M059J (cell line): ENCODE results near the gene IGSF23. TPM values are rescaled to one million over a fixed set of nuclear protein-coding genes. Genes with fewer than 3 reads are reported as not detected.
"Not testable (repeated sequence)": the region's sequence is repeated elsewhere in the genome, so short reads cannot be mapped to it uniquely, and the experiment has no call there.

ENCODE experiments used
- DNase-seq: peaks from one replicate; pipeline ENCODE4 v3.0.0-alpha.2; 2012; ENCODE audit warnings: low read depth
- total RNA-seq: library from RNA; depleted of rRNA; stranded (reverse); fragments of >200 nt; shearing (Covaris generic); gene quantifications from 2 replicates; pipeline ENCODE4 v1.2.3, GENCODE V29; 2014

Gene IGSF23
- total RNA-seq, 1 experiment from 2014 or later = 0.22 TPM

- no peak for DNase-seq
Observed at GRCh38 chr19:44611812-44612295, 1.5 kb upstream of the IGSF23 start.

GRCh38 chr19:44614313-44614712, 950 bp downstream of the IGSF23 start:
- DNase-seq = no peak

- no peak for DNase-seq
Observed at GRCh38 chr19:44615863-44616247, 2.5 kb downstream of the IGSF23 start.

GRCh38 chr19:44617110-44617880, 3.9 kb downstream of the IGSF23 start:
- no peak for DNase-seq

- no peak for DNase-seq
Observed at GRCh38 chr19:44618640-44619357, 5.4 kb downstream of the IGSF23 start.

- no peak for DNase-seq
Observed at GRCh38 chr19:44620667-44621066, 7.3 kb downstream of the IGSF23 start.

GRCh38 chr19:44621367-44621766, 8.0 kb downstream of the IGSF23 start:
- no peak for DNase-seq

- DNase-seq = peak; percentile 95
Observed at GRCh38 chr19:44623080-44623479, 9.7 kb downstream of the IGSF23 start.

- DNase-seq = no peak
Observed at GRCh38 chr19:44623626-44624025, 10.3 kb downstream of the IGSF23 start.

- no peak for DNase-seq
Observed at GRCh38 chr19:44624840-44625354, 11.5 kb downstream of the IGSF23 start.

- peak; percentile 78 for DNase-seq
Observed at GRCh38 chr19:44625637-44626036, 12.3 kb downstream of the IGSF23 start.

- DNase-seq = peak; percentile 99
Observed at GRCh38 chr19:44626048-44626624, 12.8 kb downstream of the IGSF23 start.

- DNase-seq = no peak
Observed at GRCh38 chr19:44627631-44628030, 14.3 kb downstream of the IGSF23 start.

- no peak for DNase-seq
Observed at GRCh38 chr19:44628793-44629192, 15.4 kb downstream of the IGSF23 start.

- not testable (repeated sequence) for DNase-seq
Observed at GRCh38 chr19:44631611-44632010, 18.2 kb downstream of the IGSF23 start.

GRCh38 chr19:44634058-44634457, 20.7 kb downstream of the IGSF23 start:
- DNase-seq = not testable (repeated sequence)

- DNase-seq = no peak
Observed at GRCh38 chr19:44634785-44635184, 21.4 kb downstream of the IGSF23 start.

GRCh38 chr19:44635581-44636438, 22.4 kb downstream of the IGSF23 start:
- DNase-seq = peak; percentile 84

- DNase-seq = no peak
Observed at GRCh38 chr19:44636439-44637389, 23.4 kb downstream of the IGSF23 start.

- DNase-seq = peak; percentile 49
Observed at GRCh38 chr19:44637390-44637764, 24.0 kb downstream of the IGSF23 start.
